Activated CD8-positive, alpha-beta memory T cell treated with anti-CD3 and anti-CD28 coated beads, Interleukin-2, amount 50 U/mL, for 48 hours (primary cell): ENCODE results near the gene NPC1.
"Not testable (repeated sequence)": the region's sequence is repeated elsewhere in the genome, so short reads cannot be mapped to it uniquely, and the experiment has no call there.

Experiments
- DNase-seq: peaks from one replicate; pipeline ENCODE4 v3.0.0-alpha.2; 2020

Gene NPC1

GRCh38 chr18:23586249-23587196 lies at the start of gene NPC1:
NPC1 (minus strand) TSS chr18:23586506; CDS start chr18:23586343, 163 bp downstream.
- DNase-seq: peak; percentile 95

- no peak for DNase-seq
These were observed 49.7 kb upstream of the NPC1 start for GRCh38 chr18:23636071-23636399.

GRCh38 chr18:23635283-23636070 lies 49.2 kb upstream of the NPC1 start:
- DNase-seq: no peak

GRCh38 chr18:23634692-23635091 lies 48.4 kb upstream of the NPC1 start:
- no peak for DNase-seq

- no peak for DNase-seq
These were observed 46.3 kb upstream of the NPC1 start for GRCh38 chr18:23632615-23633014.

GRCh38 chr18:23631746-23632145 lies 45.4 kb upstream of the NPC1 start:
- no peak for DNase-seq

GRCh38 chr18:23631312-23631711 lies 45.0 kb upstream of the NPC1 start:
- no peak for DNase-seq

GRCh38 chr18:23629444-23629946 lies 43.2 kb upstream of the NPC1 start:
- no peak for DNase-seq

GRCh38 chr18:23627970-23628369 lies 41.7 kb upstream of the NPC1 start:
- DNase-seq: no peak

- no peak for DNase-seq
These were observed 41.0 kb upstream of the NPC1 start for GRCh38 chr18:23627321-23627720.

GRCh38 chr18:23626451-23627279 lies 40.4 kb upstream of the NPC1 start:
- no peak for DNase-seq

- no peak for DNase-seq
These were observed 36.7 kb upstream of the NPC1 start for GRCh38 chr18:23623040-23623439.

GRCh38 chr18:23619388-23619881 lies 33.1 kb upstream of the NPC1 start:
- DNase-seq: peak; percentile 60

- DNase-seq: no peak
These were observed 32.6 kb upstream of the NPC1 start for GRCh38 chr18:23618862-23619387.

- no peak for DNase-seq
These were observed 31.2 kb upstream of the NPC1 start for GRCh38 chr18:23617412-23618014.

- DNase-seq: no peak
These were observed 30.0 kb upstream of the NPC1 start for GRCh38 chr18:23616258-23616657.

GRCh38 chr18:23614891-23615290 lies 28.6 kb upstream of the NPC1 start:
- no peak for DNase-seq

GRCh38 chr18:23614413-23614812 lies 28.1 kb upstream of the NPC1 start:
- no peak for DNase-seq

- DNase-seq: not testable (repeated sequence)
These were observed 26.8 kb upstream of the NPC1 start for GRCh38 chr18:23613091-23613475.

GRCh38 chr18:23612434-23613090 lies 26.3 kb upstream of the NPC1 start:
- DNase-seq: no peak

- no peak for DNase-seq
These were observed 23.2 kb upstream of the NPC1 start for GRCh38 chr18:23609390-23610023.
